K562 (cell line): ENCODE results near the gene ATL3. TPM values are rescaled to one million over a fixed set of nuclear protein-coding genes. Genes with fewer than 3 reads are reported as not detected.
A peak's percentile ranks its signal among the peaks of the same experiment; 100 is the strongest.

ENCODE experiments used
- CHD7 ChIP-seq: fragments of 200-600 bp; sonication (generic); IDR thresholded peaks from one replicate; pipeline ENCODE4 v1.6.1; 2012; ENCODE audit warnings: mild to moderate bottlenecking, low read depth, low read length, inconsistent platforms
- FOXP4 ChIP-seq: sonication (generic); formaldehyde crosslinking; IDR thresholded peaks from 2 replicates; pipeline ENCODE4 v1.8.0; 2022; ENCODE audit warnings: mild to moderate bottlenecking, missing genetic modification reagents, borderline replicate concordance
- LCOR ChIP-seq: sonication (generic); formaldehyde crosslinking; IDR thresholded peaks from 2 replicates; pipeline ENCODE4 v1.8.0; 2022; ENCODE audit warnings: mild to moderate bottlenecking, missing genetic modification reagents
- MNT ChIP-seq, 2 experiments: fragments of 450-650 bp; conservative IDR thresholded peaks; 2 replicates each; pipeline ENCODE4 v1.6.1; 2017; ENCODE audit warnings: mild to moderate bottlenecking in 2 of 2, moderate library complexity in 2 of 2
- NR2C1 ChIP-seq, 2 experiments: fragments of 450-650 bp; IDR thresholded peaks; 2 replicates each; pipeline ENCODE4 v1.6.1; 2017; ENCODE audit warnings: mild to moderate bottlenecking in 2 of 2, antibody characterized with exemption in 1 of 2, inconsistent platforms in 1 of 2, missing compliant biosample characterization in 1 of 2, missing genetic modification characterization in 1 of 2
- NR2C2 ChIP-seq, 2 experiments: fragments of 200-800 bp in 1 of 2; sonication (Bioruptor generic) in 1 of 2; sonication (generic) in 1 of 2; formaldehyde crosslinking in 1 of 2; IDR thresholded peaks; 2 replicates each; pipeline versions ENCODE4 v1.6.1 to v1.8.0; 2016 to 2022; ENCODE audit warnings: mild to moderate bottlenecking in 1 of 2, missing compliant biosample characterization in 1 of 2, missing genetic modification characterization in 1 of 2, missing genetic modification reagents in 1 of 2
- RFX7 ChIP-seq: fragments of 250-450 bp; sonication (Bioruptor Pico); IDR thresholded peaks from 2 replicates; pipeline ENCODE4 v1.5.1; 2021; ENCODE audit warnings: mild to moderate bottlenecking
- SMAD1 ChIP-seq: fragments of 150-350 bp; IDR thresholded peaks from 2 replicates; pipeline ENCODE4 v1.6.1; 2014; ENCODE audit warnings: low read length, low read depth; ENCODE audit not compliant: partially characterized antibody
- ZC3H4 ChIP-seq: sonication (generic); formaldehyde crosslinking; IDR thresholded peaks from 2 replicates; pipeline ENCODE4 v1.9.0; 2021; ENCODE audit warnings: missing genetic modification reagents, borderline replicate concordance
- ZNF212 ChIP-seq: fragments of 450-650 bp; formaldehyde crosslinking; IDR thresholded peaks from 2 replicates; pipeline ENCODE4 v1.4.0; 2020; ENCODE audit warnings: mild to moderate bottlenecking
- polyA plus RNA-seq, 8 experiments: library from polyadenylated mRNA; depleted of rRNA in 4 of 8; stranded (reverse) in 5 of 8; unstranded in 3 of 8; fragments of >200 nt; fragmentation: Nextera tagmentation in 2 of 8; fragmentation: Illumina TruSeq in 1 of 8; extraction: Ambion mirVana in 2 of 8; extraction: Trizol in 1 of 8; gene quantifications; 2 replicates each; pipeline versions ENCODE4 v1.2.1 to v1.2.3, GENCODE V29; 2011 to 2014; ENCODE audit warnings: inconsistent platforms in 1 of 8, missing spikeins in 1 of 8
- total RNA-seq, 7 experiments: library from RNA; depleted of rRNA in 6 of 7; stranded (reverse); fragments of >200 nt in 6 of 7; fragmentation: Illumina TruSeq in 2 of 7; extraction: Trizol in 2 of 7; gene quantifications; 2 replicates each; pipeline versions ENCODE4 v1.2.1 to v1.2.3, GENCODE V29; 2011 to 2021; ENCODE audit warnings: low replicate concordance in 1 of 7

ATL3 gene
- total and polyA plus RNA-seq, 9 of the 15 experiments (the other 6 are each of a cell fraction or from before 2014, with no cell fraction given): 18.2 to 39.8 (median 23.9) TPM

- peak; percentile 96 to 99 for TF ChIP-seq MNT (conservative IDR thresholded peaks at IDR 0.05)
- TF ChIP-seq CHD7: no peak
- no peak for TF ChIP-seq RFX7
- peak; percentile 96 for TF ChIP-seq NR2C2 (CRISPR knock-in tag; IDR thresholded peaks at IDR 0.05)
- peak; percentile 82 for TF ChIP-seq NR2C2 (tag; IDR thresholded peaks at IDR 0.05)
- TF ChIP-seq ZC3H4 (CRISPR knock-in tag): peak; percentile 92
- TF ChIP-seq FOXP4 (CRISPR knock-in tag): peak; percentile 100
- no peak for TF ChIP-seq ZNF212 (CRISPR knock-in tag)
- no peak for TF ChIP-seq SMAD1
- peak; percentile 100 for TF ChIP-seq LCOR (CRISPR knock-in tag)
- TF ChIP-seq NR2C1 (IDR thresholded peaks at IDR 0.05): no peak
- peak; percentile 69 for TF ChIP-seq NR2C1 (tag; IDR thresholded peaks at IDR 0.05)
These were observed at the start of gene ATL3 (continued) for GRCh38 chr11:63671322-63672155.
